ENCODE measurements around the gene TTC39B.
"Not testable (repeated sequence)": the region's sequence is repeated elsewhere in the genome, so short reads cannot be mapped to it uniquely, and the experiment has no call there.

TTC39B gene

DNA sequence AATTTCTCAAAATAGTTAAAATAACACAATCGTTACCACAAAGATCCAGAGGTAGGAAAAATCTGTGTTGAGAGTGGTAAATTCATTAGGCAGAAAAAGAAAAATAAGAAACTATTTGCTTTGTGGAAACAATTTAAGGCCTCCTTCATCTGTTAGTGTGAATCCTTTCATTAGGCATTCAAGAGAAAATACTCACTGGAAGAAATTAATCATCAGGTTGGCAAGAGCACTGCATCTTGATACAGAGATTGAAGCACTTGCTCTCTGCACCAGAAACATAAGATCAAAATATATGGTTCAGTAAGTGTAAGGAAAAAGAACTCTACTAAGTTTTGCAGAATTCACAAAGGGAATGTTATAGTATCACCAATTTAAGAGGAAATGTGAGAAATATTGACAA is 44.4 kb downstream of the TTC39B start:
- no peak for DNase-seq

DNA sequence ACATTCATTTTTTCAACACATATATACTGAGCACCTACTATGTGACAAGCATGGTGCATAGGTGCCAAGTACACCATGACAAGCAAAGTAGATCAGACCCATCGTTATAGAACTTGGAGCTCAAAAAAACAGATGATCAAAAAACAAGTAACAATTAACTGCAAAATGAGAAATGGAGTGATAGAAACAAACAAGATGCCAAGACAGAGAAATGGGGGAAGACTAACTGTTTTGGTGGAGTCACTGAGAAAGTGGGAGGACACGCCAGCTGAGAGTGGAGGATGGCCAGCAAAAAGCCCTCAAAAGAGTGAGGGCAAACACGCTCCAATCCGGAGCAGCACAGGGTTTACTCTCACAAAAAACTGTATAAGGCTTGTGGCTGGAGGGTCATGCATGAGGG is 50.6 kb downstream of the TTC39B start:
- no peak for DNase-seq

DNA sequence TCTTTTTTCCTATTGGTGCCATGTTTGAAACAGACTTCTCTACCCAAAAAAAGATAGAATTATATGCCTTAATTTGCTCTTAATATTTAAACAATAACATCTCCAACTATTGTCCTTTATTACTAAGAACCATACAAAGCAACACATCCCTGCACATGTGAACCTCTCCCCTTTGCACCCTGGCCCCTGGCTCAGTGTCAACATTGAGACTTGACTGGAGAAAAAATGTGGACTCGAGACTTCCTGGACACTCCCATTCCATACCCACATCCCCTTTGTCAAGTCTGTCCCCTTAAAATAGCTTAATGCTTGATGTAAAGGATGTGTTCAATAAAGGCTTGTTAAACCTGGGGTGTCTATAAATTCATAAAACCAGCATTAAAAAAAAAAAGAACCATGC is 53.2 kb downstream of the TTC39B start:
- DNase-seq: no peak

DNA sequence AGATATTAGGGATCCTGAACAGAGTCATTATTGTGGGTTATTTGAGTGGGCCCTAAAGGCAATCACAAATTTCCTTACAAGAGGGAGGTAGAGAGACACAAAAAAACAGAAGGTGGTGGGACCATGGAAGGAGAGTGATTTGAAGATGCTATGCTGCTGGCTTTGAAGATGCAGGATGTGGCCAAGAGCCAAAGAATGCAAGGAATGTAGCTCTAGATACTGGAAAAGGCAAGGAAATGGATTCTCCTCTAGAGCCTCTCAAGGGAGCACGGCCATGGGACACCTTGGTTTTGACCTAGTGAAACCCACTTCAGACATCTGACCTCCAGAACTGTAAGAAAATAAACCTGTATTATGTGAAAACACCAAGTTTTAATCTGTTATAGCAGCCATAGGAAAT is 53.8 kb downstream of the TTC39B start:
- DNase-seq: no peak

DNA sequence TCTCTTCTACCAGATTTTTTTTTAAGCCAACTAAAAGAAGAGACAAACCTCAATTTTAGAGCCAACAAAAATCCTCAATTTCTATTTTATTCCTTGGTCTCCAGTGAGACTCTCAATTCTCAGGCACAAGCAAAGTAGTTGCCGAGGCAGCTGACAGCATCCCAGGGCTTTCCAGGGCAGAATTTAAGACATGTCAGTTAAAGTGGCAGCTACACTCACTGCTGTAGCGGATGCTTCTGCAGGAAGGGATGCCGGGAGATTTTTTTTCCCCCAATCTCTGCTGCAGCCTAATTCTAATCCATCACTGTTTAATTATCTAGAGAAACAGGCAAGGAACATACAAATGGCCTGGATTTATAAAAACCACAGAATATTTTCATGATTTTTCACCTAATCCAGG is 57.0 kb downstream of the TTC39B start:
- DNase-seq: no peak

DNA sequence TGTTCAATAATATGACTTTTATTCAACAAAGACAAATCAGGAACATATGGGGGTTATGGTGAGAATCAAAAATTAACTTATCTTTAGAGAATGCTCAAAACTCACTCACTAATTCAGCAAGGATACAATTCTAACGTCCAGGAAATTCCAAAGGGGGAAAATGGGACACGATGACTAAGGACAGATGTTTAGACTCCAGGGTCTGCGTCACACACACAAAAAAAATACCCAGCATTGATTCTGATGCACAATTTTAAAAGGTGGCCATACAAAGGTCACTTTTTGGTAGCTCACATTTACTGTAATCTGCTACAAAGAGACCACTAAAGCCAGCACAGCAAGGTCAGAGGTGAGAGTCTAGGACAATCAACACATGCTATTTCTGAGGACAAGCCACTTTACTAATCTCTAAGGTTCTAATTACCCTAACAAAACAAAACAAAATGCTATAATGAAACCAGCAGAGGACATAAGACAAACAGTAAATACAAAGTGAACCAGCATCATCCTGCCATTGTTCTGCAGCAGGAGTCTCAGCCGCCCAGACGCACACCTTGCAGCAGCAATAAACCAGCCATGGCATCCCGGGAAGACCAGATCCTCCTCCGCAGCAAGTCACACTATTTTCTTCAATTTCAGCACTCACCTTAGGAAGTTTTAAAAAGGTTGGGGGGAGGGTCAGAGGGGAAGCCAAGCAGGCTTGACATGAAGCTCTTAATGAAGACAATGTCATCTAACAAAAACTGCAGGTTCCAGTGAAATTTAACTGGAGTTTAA is 57.8 kb downstream of the TTC39B start:
- DNase-seq: no peak

DNA sequence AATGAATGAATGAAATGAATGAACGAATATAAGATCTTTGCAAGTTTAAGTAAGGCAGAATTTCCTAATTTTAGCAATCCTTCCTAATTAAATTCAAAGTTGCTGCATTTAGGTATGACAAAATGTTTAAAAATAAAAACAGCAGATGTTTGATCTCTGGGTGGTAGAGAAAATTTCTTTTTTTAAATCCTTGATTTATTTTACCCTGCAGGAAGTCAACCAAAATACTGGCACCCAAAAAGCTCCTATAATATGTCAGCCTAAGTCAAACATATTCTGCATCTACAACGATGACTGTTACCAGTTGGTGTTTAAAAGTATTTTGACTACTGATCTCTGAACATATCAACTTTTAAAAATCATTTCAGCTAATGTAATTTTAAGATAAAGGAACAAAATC is 58.4 kb downstream of the TTC39B start:
- no peak for DNase-seq

DNA sequence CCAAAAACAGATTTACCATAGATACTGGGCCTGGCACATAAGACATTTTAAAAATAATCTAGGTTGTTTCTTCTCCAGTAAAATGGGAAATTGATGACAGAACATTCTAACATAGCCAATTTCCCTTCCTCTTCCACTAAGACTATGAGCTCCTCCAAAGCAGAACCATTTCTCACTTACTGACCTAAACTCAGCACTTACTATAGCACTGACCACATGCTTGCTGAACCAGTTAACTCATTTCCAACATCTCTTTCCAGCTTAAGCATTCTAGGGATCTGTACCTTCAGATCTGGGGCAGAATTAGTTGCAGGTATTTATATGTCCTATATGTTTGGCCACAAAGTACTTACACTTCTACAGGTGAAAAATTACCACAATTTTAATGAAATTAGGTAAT is 58.9 kb downstream of the TTC39B start:
- DNase-seq: no peak

DNA sequence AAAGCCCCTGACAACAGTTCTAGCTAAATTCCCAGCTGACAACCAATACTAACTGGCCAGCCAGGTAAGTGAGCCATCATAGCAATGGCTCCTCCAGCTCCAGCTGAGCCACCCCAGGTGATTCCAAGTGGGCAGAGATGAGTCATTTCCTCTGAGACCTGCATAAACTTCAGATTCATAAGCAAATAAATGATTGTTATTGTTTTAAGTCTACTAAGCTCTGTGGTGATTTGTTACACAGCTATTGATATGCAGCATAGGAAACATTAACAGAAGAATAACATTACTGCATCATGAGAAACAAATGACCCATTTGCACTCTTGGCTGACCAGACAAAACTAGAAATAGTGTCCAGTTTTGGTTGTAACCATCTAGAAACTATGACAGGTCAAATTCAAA is 60.3 kb downstream of the TTC39B start:
- DNase-seq: no peak

DNA sequence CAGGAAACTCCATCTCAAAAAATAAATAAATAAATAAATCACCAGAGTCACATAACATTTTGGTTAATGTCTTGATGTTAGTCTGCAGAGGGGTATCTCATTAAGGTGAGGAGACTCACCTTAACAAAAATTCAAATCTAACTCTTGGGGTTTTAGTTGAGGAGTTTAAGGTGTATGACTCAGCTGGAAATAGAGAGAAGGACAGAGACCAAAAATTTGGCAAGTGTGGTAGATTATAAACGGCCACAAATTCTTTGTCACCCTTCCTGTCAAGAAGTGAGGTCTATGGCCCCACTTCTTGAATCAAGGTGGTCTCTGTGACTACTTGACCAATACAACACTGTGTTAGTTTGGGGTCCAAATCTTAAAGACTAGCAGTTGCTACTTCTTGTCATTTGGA is 60.8 kb downstream of the TTC39B start:
- DNase-seq: no peak

DNA sequence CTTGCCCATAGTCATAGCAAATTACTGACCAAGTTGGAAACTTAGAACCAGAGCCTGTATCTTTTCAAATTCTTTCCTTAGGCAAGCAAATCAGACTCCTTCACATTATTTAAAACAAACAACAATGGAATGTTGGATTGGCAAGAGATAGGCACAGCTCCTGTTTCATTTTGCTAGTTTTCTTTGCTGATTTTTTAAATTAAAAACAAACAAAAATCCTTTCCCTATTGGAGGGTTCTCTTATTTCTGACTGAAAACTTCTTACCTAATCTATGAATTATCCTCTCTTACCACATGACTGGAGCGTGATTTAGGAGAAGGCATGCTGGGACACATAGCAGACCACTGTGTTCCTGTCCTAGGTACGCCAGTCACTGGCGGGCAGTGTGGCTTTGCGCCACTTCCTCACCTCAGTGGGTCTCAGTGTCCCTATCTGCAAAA is 63.0 kb downstream of the TTC39B start:
- DNase-seq: no peak

DNA sequence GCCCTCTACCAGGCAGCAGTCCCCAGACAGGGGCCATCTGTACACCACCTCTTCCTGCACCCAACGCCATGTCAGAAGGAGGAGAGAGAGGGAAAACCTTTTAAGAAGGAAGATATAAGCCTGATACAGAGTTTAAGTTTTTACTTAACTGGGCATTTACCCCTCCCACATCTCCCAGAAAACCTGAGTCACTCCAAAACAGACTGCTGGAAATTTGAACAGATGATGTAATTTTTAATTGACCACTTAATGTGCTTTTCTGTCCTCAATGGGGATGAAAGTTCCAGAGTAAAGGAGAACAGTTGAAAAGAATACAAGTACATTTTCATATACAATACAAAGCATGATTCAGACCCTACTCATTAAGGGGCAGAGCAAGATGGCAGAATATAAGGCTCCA is 63.9 kb downstream of the TTC39B start:
- DNase-seq: no peak

DNA sequence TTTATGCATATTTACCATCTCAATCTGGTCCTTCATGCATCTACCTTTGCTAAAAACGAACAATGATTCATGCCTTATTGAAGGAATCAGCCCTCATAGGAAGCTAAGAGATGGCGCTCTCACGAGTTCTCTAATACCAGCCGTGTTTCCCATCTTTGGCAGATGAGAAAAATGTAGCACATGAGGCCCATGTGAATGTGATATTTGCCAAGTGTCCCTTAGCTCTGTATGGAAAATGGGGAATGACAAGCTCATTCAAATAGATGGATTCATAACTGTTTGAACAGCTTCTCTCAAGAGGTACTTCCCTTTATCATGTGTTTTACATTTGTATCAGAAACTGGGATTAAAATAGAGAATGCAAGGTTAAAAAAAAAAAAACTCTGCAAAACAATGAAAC is 66.1 kb downstream of the TTC39B start:
- DNase-seq: no peak

DNA sequence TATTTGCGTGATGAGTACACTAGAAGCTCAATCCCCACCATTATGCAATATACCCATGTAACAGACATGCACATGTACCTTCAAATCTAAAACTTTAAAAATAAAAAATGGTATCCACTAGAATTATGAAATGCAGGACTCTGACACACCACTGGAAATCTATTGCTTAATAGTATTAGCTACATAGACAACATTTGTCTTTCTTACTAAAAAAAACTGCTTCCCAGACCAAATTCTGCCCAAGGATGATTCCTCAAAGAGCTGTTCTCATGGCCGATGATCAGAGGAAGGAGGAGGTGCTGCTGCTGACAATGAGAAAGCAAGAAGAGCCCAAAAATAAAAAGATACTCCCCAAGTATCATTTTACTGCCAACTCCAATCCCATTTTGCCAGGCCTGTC is 67.2 kb downstream of the TTC39B start:
- DNase-seq: no peak

DNA sequence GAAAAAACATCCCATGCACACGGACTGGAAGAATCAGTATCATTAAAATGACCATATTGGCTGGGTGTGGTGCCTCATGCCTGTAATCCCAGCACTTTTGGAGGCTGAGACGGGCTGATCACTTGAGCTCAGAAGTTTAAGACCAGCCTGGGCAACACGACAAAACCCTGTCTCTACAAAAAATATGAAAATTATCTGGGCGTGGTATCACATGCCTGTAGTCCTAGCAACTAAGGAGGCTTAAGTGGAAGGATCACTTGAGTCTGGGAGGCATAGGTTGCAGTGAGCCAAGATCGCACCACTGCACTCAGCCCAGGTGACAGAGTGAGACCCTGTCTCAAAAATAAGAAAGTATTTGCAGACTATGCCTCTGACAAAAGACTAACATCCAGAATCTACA is 68.4 kb downstream of the TTC39B start:
- DNase-seq: no peak

DNA sequence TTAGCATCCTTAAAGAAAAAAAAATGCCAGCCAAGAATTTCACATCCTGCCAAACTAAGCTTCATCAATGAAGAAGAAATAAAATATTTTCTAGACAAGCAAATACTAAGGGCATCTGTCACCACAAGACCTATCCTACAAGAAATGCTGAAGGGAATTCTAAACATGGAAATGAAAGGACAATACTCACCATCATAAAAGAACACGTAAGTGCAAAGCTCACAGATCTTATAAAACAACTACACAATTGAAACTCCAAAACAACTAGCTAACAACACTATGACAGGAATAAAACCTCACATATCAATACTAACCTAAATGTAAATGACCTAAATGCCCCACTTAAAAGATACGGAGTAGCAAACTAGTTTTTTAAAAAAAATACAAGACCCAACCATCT is 71.4 kb downstream of the TTC39B start:
- DNase-seq: no peak

DNA sequence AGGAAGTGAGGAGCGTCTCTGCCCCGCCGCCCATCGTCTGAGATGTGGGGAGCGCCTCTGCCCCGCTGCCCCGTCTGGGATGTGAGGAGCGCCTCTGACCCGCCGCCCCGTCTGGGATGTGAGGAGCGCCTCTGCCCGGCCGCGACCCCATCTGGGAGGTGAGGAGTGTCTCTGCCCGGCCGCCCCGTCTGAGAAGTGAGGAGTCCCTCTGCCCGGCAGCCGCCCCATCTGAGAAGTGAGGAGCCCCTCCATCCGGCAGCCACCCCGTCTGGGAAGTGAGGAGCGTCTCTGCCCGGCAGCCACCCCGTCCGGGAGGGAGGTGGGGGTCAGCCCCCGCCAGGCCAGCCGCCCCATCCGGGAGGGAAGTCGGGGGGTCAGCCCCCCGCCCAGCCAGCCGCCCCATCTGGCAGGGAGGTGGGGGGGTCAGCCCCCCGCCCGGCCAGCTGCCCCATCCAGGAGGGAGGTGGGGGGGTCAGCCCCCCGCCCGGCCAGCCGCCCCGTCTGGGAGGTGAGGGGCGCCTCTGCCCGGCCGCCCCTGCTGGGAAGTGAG is 73.0 kb downstream of the TTC39B start:
- not testable (repeated sequence) for DNase-seq

DNA sequence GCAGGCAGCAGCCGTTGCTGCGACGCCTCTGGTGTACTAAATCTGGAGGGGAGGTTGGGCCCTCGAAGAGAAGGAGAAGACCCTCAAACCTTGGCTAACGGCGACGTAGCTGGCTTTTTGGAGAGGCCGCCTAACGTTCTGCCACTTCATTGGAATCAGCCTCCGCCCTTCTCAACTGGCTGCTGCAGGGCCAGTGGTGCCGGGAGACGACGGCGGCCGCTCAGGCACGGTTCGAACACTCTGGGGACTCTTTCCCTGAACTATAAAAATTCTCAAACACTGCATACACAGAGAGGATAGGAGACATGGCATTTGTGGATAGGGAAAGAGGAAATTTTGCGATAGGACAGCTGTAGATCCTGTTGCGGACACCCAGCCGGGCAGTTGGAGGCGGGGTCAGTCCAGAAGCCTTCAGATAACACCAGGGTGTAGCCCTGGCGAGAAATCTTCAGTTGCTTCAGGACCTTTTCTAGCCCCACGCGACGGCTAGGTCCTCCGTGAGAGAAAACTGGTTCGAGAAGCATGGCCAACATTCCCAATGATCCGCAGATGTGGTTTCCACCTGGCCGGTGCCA is 74.2 kb downstream of the TTC39B start:
- DNase-seq: not testable (repeated sequence)

DNA sequence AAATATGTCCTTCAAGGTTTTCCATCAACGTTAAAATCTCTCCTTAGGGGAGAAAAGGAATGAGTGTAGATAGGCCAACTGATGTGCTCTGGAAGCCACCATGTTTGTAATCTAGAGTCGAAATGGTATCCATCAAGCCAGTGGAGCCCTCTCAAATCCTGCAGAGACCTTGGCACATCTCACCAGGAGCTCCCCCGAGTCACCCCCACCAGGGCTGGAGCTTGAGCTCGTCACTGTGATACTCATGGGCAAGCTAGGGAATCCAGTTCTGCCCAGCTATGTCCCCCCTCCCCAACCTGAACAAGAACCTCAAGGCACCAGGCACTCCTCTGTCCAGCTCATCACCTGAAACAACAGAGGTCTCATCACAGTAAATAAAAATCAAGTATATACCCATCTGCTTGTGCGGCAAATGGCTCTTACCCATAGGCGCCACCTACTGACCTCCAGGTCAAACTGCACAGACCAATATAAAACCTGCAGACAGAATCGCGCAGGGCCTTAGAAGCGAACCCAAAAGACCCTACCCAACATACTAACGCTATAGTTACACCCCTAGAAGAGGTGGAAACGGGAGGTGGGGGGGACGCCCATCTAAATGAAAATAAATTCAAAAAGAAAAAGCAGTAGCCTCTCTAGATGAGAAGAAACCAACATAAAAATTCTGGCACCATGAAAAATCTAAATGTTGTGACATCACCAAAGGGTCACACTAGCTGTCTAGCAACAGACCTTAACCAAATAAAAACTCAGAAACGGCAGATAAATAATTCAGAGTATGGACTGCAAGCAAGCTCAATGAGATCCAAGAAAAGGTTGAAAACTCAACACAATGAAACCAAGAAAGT is 75.0 kb downstream of the TTC39B start:
- no peak for DNase-seq

DNA sequence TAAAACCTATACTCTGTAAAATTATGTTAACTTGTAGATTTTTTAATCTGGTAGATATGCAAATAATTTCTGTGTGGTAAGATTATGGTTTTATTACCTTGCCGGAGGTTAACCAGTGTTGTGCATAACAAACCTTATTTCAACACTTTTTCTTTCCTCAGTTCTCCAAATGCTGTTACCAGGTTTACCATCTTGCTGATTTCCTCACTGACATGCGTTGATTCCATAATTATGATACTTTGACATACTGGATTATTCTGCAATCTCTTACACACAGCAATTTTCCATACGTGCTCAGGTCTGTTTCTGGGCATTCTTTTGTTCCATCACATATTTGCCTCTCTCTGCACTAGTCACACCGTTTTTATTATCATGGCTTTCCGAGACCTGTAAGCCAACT is 77.6 kb downstream of the TTC39B start:
- no peak for DNase-seq

DNA sequence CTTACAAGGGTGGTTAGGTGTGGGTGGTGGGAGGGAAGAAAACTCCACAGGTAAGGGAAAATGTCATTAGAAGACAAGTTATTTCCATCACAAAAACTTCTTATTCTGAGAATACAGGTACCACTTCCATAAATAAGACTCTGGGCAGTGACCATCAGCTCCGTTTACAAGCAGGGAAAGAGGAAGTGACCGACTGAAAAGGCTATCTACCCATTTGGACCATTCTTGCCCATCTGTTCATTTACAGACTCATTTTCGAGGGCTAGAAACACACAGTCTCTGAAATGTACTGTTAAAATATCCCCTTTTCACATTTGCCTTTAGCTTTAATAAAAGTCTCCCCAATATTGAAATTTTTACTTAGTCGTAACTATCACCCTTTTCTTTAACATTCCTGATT is 79.5 kb downstream of the TTC39B start:
- DNase-seq: no peak

DNA sequence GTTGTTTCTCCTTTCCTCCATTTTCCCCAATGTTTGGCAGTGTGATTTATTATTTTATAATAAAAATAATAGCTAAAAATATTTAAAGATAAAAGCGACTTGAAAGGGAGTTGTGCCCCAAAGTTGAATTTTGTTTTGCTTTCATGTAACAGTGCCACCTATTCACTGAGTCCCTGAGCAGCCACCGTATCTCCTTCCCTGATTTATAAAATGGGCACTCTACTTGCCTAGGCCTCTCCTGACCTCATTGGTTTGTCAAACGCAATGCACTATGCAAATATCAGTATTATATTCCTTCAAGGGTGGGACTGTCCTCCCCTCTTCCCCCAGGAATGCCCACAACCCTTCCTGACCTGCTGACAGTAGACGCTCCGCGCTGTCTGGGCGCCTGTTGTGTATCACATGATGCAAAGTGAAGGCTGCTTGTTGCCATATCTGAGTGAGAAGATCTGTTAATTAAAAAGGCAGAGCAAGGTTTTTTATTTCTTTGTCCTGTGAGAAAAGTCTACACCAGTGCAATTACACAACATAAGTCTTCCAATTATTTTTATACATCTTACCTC is 81.4 kb downstream of the TTC39B start:
- no peak for DNase-seq

DNA sequence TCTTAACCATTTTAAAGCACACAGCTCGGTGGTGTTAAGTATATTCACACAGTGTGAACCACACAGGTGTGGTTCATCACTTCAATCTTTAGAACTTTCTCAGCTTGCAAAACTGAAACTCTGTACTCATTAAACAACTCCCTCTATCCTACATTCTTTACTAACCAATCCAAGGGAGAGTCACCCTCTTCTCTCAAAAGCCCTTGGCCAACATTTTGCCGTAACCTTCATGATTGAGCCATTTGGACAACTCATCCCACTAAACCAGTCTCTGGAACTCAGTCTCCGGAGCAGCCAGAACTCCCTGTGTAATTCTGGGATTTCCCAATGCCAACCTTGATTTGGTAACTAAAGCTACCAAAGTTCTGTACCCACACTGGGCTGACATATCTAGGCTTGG is 84.7 kb downstream of the TTC39B start:
- DNase-seq: no peak
